IMR-90 (cell line): ENCODE measurements around the gene SLC12A7.

Source experiments
- CEBPB ChIP-seq: IDR thresholded peaks from 2 replicates; pipeline ENCODE4 v1.6.1; 2012; ENCODE audit warnings: low read depth, low read length, improper control_type of control experiment
- MAFK ChIP-seq: IDR thresholded peaks from 2 replicates; pipeline ENCODE4 v1.6.1; 2012; ENCODE audit warnings: low read depth, low read length, improper control_type of control experiment
- MXI1 ChIP-seq: IDR thresholded peaks from 2 replicates; pipeline ENCODE4 v1.6.1; 2012; ENCODE audit warnings: low read depth, mild to moderate bottlenecking, low read length, moderate library complexity, borderline replicate concordance
- POLR2A ChIP-seq: IDR thresholded peaks from 2 replicates; pipeline ENCODE4 v1.6.1; 2012; ENCODE audit warnings: mild to moderate bottlenecking, low read depth, low read length
- RAD21 ChIP-seq: IDR thresholded peaks from 2 replicates; pipeline ENCODE4 v1.6.1; 2012; ENCODE audit warnings: low read length, improper control_type of control experiment
- RCOR1 ChIP-seq: IDR thresholded peaks from 2 replicates; pipeline ENCODE4 v1.6.1; 2012; ENCODE audit warnings: mild to moderate bottlenecking, low read length, improper control_type of control experiment; ENCODE audit not compliant: insufficient replicate concordance
- RFX5 ChIP-seq: IDR thresholded peaks from 2 replicates; pipeline ENCODE4 v1.8.0; 2012; ENCODE audit warnings: low read depth, mild to moderate bottlenecking, low read length, moderate library complexity
- SMC3 ChIP-seq: fragments of 150-350 bp; IDR thresholded peaks from 2 replicates; pipeline ENCODE4 v1.6.1; 2016; ENCODE audit warnings: low read depth, mild to moderate bottlenecking, antibody characterized with exemption, low read length, moderate library complexity
- TF ChIP-seq, protein P1 (sequence below): conservative IDR thresholded peaks from 2 replicates; pipeline ENCODE4 v1.5.1; 2012; ENCODE audit warnings: mild to moderate bottlenecking, low read depth, low read length, improper control_type of control experiment
- TF ChIP-seq, protein P2 (sequence below): fragments of 150-350 bp; IDR thresholded peaks from 2 replicates; pipeline ENCODE4 v1.6.1; 2016; ENCODE audit warnings: low read depth, mild to moderate bottlenecking, low read length, moderate library complexity, borderline replicate concordance

DNA sequence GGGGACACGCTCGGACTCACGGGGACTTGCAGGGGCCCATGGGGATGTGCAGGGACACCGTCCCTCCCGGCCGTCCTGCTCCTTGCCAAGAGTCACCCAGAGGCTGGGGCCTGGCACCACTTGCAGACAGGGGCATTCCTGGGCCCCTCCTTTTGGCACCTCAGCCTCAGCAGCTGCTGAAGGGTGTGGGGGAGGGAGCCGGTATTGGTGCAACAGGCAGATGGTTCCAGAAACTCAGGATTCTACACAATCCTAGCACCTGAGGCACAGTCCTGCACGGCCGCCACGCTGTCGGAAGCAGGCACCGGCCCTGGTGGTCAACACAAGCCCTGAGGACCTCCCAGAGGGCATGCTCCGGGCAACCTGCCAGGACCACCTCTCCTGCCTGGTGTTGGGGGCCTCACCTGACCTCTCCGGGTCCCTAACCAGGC is 19.3 kb upstream of the SLC12A7 start:
- TF ChIP-seq, protein P1, sequence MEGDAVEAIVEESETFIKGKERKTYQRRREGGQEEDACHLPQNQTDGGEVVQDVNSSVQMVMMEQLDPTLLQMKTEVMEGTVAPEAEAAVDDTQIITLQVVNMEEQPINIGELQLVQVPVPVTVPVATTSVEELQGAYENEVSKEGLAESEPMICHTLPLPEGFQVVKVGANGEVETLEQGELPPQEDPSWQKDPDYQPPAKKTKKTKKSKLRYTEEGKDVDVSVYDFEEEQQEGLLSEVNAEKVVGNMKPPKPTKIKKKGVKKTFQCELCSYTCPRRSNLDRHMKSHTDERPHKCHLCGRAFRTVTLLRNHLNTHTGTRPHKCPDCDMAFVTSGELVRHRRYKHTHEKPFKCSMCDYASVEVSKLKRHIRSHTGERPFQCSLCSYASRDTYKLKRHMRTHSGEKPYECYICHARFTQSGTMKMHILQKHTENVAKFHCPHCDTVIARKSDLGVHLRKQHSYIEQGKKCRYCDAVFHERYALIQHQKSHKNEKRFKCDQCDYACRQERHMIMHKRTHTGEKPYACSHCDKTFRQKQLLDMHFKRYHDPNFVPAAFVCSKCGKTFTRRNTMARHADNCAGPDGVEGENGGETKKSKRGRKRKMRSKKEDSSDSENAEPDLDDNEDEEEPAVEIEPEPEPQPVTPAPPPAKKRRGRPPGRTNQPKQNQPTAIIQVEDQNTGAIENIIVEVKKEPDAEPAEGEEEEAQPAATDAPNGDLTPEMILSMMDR = no peak
- TF ChIP-seq POLR2A (no peak), RCOR1 (no peak), SMC3 (no peak), CEBPB (no peak), RAD21 (no peak), MXI1 (no peak), RFX5 (no peak), MAFK (no peak)
- TF ChIP-seq, protein P2, sequence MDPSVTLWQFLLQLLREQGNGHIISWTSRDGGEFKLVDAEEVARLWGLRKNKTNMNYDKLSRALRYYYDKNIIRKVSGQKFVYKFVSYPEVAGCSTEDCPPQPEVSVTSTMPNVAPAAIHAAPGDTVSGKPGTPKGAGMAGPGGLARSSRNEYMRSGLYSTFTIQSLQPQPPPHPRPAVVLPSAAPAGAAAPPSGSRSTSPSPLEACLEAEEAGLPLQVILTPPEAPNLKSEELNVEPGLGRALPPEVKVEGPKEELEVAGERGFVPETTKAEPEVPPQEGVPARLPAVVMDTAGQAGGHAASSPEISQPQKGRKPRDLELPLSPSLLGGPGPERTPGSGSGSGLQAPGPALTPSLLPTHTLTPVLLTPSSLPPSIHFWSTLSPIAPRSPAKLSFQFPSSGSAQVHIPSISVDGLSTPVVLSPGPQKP = no peak
